GM12878 (cell line): ENCODE data around the gene CHAD. TPM values are rescaled to one million over a fixed set of nuclear protein-coding genes. Genes with fewer than 3 reads are reported as not detected.

Source experiments
- ATAC-seq: fragments of 200-7000 bp; cut with Tn5 transposase; 3 replicates; pipeline ENCODE4 v1.9.1; 2020; ENCODE audit warnings: mild to moderate bottlenecking, moderate library complexity
- BruUV-seq: library from RNA; stranded (reverse); fragments of 400-500 nt; replicated peaks from 2 replicates; lab custom pipeline; 2021; lab: Mats Ljungman, UMichigan
- CTCF ChIA-PET: fragments of 300-600 bp; sonication (Branson Sonifier 250); formaldehyde crosslinking; extraction: SDS; loops from one replicate; lab custom pipeline; 2021; ENCODE audit warnings: inconsistent platforms; lab: Yijun Ruan, JAX
- POLR2A ChIA-PET: fragments of 350-600 bp; formaldehyde crosslinking; extraction: SDS; loops from one replicate; lab custom pipeline; 2021; ENCODE audit warnings: inconsistent platforms; lab: Charles Lee
- RAD21 ChIA-PET: fragments of 300-600 bp; sonication (Branson Sonifier 250); formaldehyde crosslinking; loops from one replicate; lab custom pipeline; 2023; ENCODE audit warnings: antibody characterized with exemption; ENCODE audit not compliant: unreplicated experiment; lab: Charles Lee
- SMC1A ChIA-PET: fragments of 300-600 bp; sonication (Branson Sonifier 250); formaldehyde crosslinking; loops from one replicate; lab custom pipeline; 2023; ENCODE audit not compliant: unreplicated experiment, uncharacterized antibody; lab: Charles Lee
- DNase-seq: peaks from one replicate; pipeline ENCODE4 v3.0.0-alpha.2; 2011; ENCODE audit warnings: low read depth, low spot score
- FAIRE-seq: peaks from 3 replicates; lab custom pipeline; 2011; peaks lifted over from hg19 to GRCh38; lab: Jason Lieb, UNC
- H2AFZ ChIP-seq: 2 replicates; pipeline ENCODE4 v1.6.0; 2011; ENCODE audit warnings: low read depth, low read length, control low read depth; ENCODE audit not compliant: control insufficient read depth
- H3K27ac ChIP-seq: 2 replicates; pipeline ENCODE4 v1.5.1; 2011; ENCODE audit warnings: control low read depth; ENCODE audit not compliant: control insufficient read depth, insufficient read depth
- H3K27me3 ChIP-seq, 2 experiments: replicated peaks in 1 of 2; 2 replicates each; pipeline versions ENCODE4 v1.6.0 to v1.6.1; 2011; ENCODE audit warnings: low read length in 1 of 2; ENCODE audit not compliant: control insufficient read depth in 2 of 2, insufficient read depth in 2 of 2
- H3K36me3 ChIP-seq, 2 experiments: 2 replicates each; pipeline ENCODE4 v1.5.1; 2011; ENCODE audit warnings: low read length in 1 of 2; ENCODE audit not compliant: control insufficient read depth in 2 of 2, insufficient read depth in 2 of 2
- H3K4me1 ChIP-seq: 2 replicates; pipeline ENCODE4 v1.6.1; 2011; ENCODE audit warnings: mild to moderate bottlenecking, low read length, moderate library complexity, mixed read lengths; ENCODE audit not compliant: control insufficient read depth, insufficient read depth
- H3K4me2 ChIP-seq: 2 replicates; pipeline ENCODE4 v1.6.0; 2011; ENCODE audit warnings: control low read depth; ENCODE audit not compliant: control insufficient read depth, insufficient read depth
- H3K4me3 ChIP-seq: fragments of 200-600 bp; sonication (generic); 2 replicates; pipeline ENCODE4 v1.5.1; 2016
- H3K79me2 ChIP-seq: 2 replicates; pipeline ENCODE4 v1.6.0; 2011; ENCODE audit warnings: low read length; ENCODE audit not compliant: control insufficient read depth, insufficient read depth
- H3K9ac ChIP-seq: 2 replicates; pipeline ENCODE4 v1.8.0; 2011; ENCODE audit warnings: low read length, control low read depth, mixed read lengths; ENCODE audit not compliant: control insufficient read depth, insufficient read depth
- H3K9me3 ChIP-seq: replicated peaks from 3 replicates; pipeline ENCODE4 v1.5.1; 2011; ENCODE audit warnings: mild to moderate bottlenecking, low read length; ENCODE audit not compliant: control insufficient read depth, insufficient read depth
- H4K20me1 ChIP-seq: 2 replicates; pipeline ENCODE4 v1.6.0; 2011; ENCODE audit not compliant: control insufficient read depth, insufficient read depth
- BMI1 ChIP-seq: fragments of 450-650 bp; IDR thresholded peaks from 2 replicates; pipeline ENCODE4 v1.6.1; 2016; ENCODE audit warnings: mild to moderate bottlenecking, moderate library complexity, borderline replicate concordance
- MYC ChIP-seq: IDR thresholded peaks from 2 replicates; pipeline ENCODE4 v1.6.1; 2011; ENCODE audit warnings: mild to moderate bottlenecking, low read length, moderate library complexity, inconsistent platforms; ENCODE audit not compliant: insufficient read depth, insufficient replicate concordance, insufficient read length, severe bottlenecking
- POU2F2 ChIP-seq: IDR thresholded peaks from 3 replicates; pipeline ENCODE4 v1.6.1; 2011; ENCODE audit warnings: low read depth, mild to moderate bottlenecking, low read length, borderline replicate concordance
- SUPT20H ChIP-seq: IDR thresholded peaks from 2 replicates; pipeline ENCODE4 v1.6.1; 2011; ENCODE audit warnings: low read depth, mild to moderate bottlenecking, low read length, moderate library complexity, borderline replicate concordance; ENCODE audit not compliant: control insufficient read depth
- WGBS: methylation state at CpG from one replicate; pipeline ENCODE4 v1.1.6; 2016; ENCODE audit warnings: low lambda C conversion rate; ENCODE audit not compliant: insufficient replicate concordance, insufficient coverage; ENCODE audit errors: missing lambda C conversion rate; 5-methylcytosine and 5-hydroxymethylcytosine counted together
- in situ Hi-C: fragments of 300-500 bp; cut with MboI; formaldehyde crosslinking; loops from 9 replicates; pipeline ENCODE4 v1.14.3; 2018; ENCODE audit warnings: mixed read lengths
- intact Hi-C: fragments of 100-400 bp; cut with micrococcal nuclease; formaldehyde crosslinking; loops from one replicate; pipeline ENCODE4 v1.14.2; 2022; ENCODE audit not compliant: unreplicated experiment
- polyA plus RNA-seq, 11 experiments: library from polyadenylated mRNA; depleted of rRNA in 4 of 11; unstranded in 6 of 11; stranded (reverse) in 5 of 11; fragments of >200 nt; fragmentation: Nextera tagmentation in 4 of 11; fragmentation: Illumina TruSeq in 1 of 11; extraction: Ambion mirVana in 4 of 11; extraction: Trizol in 1 of 11; gene quantifications; 1 replicate in 1 of 11; 2 replicates in 10 of 11; pipeline versions ENCODE4 v1.2.1 to v1.2.3, GENCODE V29; 2011 to 2016; ENCODE audit warnings: inconsistent platforms in 2 of 11, missing spikeins in 2 of 11, low read depth in 1 of 11
- total RNA-seq, 4 experiments: library from RNA; depleted of rRNA in 3 of 4; stranded (reverse); fragments of >200 nt in 3 of 4; fragmentation: Illumina TruSeq in 1 of 4; extraction: Trizol in 1 of 4; gene quantifications; 2 replicates each; pipeline versions ENCODE4 v1.2.1 to v1.2.3, GENCODE V29; 2013 to 2021
- TF ChIP-seq, protein P1 (sequence below), 3 experiments: IDR thresholded peaks in 2 of 3; conservative IDR thresholded peaks in 1 of 3; 2 replicates each; pipeline ENCODE4 v1.5.1; 2011; ENCODE audit warnings: low read depth in 3 of 3, low read length in 3 of 3, mild to moderate bottlenecking in 3 of 3, control low read depth in 2 of 3, moderate library complexity in 2 of 3, inconsistent platforms in 1 of 3, mixed read lengths in 1 of 3; ENCODE audit not compliant: control insufficient read depth in 2 of 3, insufficient read depth in 1 of 3; ENCODE audit errors: extremely low read depth in 1 of 3
- TF ChIP-seq, protein P2 (sequence below): fragments of 450-650 bp; IDR thresholded peaks from 2 replicates; pipeline ENCODE4 v1.6.1; 2016; ENCODE audit warnings: mild to moderate bottlenecking, moderate library complexity, borderline replicate concordance
- TF ChIP-seq, protein P3 (sequence below): fragments of 450-650 bp; IDR thresholded peaks from 2 replicates; pipeline ENCODE4 v1.6.1; 2018; ENCODE audit warnings: borderline replicate concordance, mild to moderate bottlenecking; ENCODE audit not compliant: partially characterized antibody

The CHAD gene
- total and polyA plus RNA-seq, 10 of the 15 experiments (the other 5 are each of a cell fraction or from before 2014, with no cell fraction given): 0.06 TPM; not detected in 9

DNA sequence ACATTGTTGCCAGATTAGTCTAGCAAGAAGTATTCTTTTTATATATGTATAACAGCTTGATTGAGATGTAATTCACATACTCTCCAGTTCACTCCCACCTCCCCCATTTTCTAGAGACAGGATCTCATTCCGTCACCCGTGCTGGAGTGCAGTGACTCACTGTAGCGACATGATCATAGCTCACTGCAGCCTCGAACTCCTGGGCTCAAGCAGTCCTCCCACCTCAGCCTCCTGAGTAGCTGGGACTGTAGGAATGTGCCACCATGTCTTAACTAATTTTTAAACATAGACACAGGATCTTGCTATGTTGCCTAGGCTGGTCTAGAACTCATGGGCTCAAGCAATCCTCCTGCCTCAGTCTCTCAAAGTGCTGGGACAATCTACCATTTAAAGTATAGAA is 6.7 kb upstream of the CHAD start:
- no TSS peak for BruUV-seq
- no peaks in the 10 kb centered on the region for H3K9me3 ChIP-seq
- no peak for TF ChIP-seq MYC
- TF ChIP-seq, protein P1, sequence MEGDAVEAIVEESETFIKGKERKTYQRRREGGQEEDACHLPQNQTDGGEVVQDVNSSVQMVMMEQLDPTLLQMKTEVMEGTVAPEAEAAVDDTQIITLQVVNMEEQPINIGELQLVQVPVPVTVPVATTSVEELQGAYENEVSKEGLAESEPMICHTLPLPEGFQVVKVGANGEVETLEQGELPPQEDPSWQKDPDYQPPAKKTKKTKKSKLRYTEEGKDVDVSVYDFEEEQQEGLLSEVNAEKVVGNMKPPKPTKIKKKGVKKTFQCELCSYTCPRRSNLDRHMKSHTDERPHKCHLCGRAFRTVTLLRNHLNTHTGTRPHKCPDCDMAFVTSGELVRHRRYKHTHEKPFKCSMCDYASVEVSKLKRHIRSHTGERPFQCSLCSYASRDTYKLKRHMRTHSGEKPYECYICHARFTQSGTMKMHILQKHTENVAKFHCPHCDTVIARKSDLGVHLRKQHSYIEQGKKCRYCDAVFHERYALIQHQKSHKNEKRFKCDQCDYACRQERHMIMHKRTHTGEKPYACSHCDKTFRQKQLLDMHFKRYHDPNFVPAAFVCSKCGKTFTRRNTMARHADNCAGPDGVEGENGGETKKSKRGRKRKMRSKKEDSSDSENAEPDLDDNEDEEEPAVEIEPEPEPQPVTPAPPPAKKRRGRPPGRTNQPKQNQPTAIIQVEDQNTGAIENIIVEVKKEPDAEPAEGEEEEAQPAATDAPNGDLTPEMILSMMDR (IDR thresholded peaks at IDR 0.05 in 2 of 3, conservative IDR thresholded peaks at IDR 0.05 in 1 of 3; ENCODE audit: control insufficient read depth in 2 of 3, extremely low read depth in 1 of 3, insufficient read depth in 1 of 3, low read depth in 3 of 3, low read length in 3 of 3): no peak
- TF ChIP-seq POU2F2: no peak
- no peak for TF ChIP-seq BMI1
- TF ChIP-seq, protein P2, sequence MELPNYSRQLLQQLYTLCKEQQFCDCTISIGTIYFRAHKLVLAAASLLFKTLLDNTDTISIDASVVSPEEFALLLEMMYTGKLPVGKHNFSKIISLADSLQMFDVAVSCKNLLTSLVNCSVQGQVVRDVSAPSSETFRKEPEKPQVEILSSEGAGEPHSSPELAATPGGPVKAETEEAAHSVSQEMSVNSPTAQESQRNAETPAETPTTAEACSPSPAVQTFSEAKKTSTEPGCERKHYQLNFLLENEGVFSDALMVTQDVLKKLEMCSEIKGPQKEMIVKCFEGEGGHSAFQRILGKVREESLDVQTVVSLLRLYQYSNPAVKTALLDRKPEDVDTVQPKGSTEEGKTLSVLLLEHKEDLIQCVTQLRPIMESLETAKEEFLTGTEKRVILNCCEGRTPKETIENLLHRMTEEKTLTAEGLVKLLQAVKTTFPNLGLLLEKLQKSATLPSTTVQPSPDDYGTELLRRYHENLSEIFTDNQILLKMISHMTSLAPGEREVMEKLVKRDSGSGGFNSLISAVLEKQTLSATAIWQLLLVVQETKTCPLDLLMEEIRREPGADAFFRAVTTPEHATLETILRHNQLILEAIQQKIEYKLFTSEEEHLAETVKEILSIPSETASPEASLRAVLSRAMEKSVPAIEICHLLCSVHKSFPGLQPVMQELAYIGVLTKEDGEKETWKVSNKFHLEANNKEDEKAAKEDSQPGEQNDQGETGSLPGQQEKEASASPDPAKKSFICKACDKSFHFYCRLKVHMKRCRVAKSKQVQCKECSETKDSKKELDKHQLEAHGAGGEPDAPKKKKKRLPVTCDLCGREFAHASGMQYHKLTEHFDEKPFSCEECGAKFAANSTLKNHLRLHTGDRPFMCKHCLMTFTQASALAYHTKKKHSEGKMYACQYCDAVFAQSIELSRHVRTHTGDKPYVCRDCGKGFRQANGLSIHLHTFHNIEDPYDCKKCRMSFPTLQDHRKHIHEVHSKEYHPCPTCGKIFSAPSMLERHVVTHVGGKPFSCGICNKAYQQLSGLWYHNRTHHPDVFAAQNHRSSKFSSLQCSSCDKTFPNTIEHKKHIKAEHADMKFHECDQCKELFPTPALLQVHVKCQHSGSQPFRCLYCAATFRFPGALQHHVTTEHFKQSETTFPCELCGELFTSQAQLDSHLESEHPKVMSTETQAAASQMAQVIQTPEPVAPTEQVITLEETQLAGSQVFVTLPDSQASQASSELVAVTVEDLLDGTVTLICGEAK: no peak
- TF ChIP-seq, protein P3, sequence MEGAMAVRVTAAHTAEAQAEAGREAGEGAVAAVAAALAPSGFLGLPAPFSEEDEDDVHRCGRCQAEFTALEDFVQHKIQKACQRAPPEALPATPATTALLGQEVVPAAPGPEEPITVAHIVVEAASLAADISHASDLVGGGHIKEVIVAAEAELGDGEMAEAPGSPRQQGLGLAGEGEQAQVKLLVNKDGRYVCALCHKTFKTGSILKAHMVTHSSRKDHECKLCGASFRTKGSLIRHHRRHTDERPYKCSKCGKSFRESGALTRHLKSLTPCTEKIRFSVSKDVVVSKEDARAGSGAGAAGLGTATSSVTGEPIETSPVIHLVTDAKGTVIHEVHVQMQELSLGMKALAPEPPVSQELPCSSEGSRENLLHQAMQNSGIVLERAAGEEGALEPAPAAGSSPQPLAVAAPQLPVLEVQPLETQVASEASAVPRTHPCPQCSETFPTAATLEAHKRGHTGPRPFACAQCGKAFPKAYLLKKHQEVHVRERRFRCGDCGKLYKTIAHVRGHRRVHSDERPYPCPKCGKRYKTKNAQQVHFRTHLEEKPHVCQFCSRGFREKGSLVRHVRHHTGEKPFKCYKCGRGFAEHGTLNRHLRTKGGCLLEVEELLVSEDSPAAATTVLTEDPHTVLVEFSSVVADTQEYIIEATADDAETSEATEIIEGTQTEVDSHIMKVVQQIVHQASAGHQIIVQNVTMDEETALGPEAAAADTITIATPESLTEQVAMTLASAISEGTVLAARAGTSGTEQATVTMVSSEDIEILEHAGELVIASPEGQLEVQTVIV: no peak
- TF ChIP-seq SUPT20H: no peak
- no peaks in the 10 kb centered on the region for H3K79me2 ChIP-seq
- RAD21 ChIA-PET: no interaction called here
- ATAC-seq (no peak), DNase-seq (no peak), FAIRE-seq (no peak)
- H4K20me1 ChIP-seq: no peaks in the 10 kb centered on the region
- WGBS: 70% methylated on average over 4 of the region's 4 CpGs
- no peaks in the 10 kb centered on the region for H3K36me3 ChIP-seq
- H3K27me3 ChIP-seq: no peaks in the 10 kb centered on the region
- H2AFZ ChIP-seq: no peak overlapping the region
- CTCF ChIA-PET: interaction anchor here (0.7 to 2.1 kb wide), 3 partner anchors 54 to 114 kb away, joined by 3 to 8 read pairs (median 4); no protein-coding TSS in a partner anchor
- no peak overlapping the region for H3K9ac ChIP-seq
- in situ Hi-C loops (no loop called here), intact Hi-C loops (loop anchor here (5.0 kb wide), 1 partner anchor 128 kb away; the partner anchor contains the start of gene XYLT2)
- H3K4me3 ChIP-seq: no peak overlapping the region
- no peak overlapping the region for H3K4me2 ChIP-seq
- SMC1A ChIA-PET: interaction anchor here (1.1 kb wide), 1 partner anchor 113 kb away, joined by 4 read pairs; no protein-coding TSS in a partner anchor
- no peak overlapping the region for H3K27ac ChIP-seq
- POLR2A ChIA-PET: no interaction called here
- H3K4me1 ChIP-seq: no peaks in the 10 kb centered on the region
